ENCODE data around the gene IRF2BPL. TPM values are rescaled to one million over a fixed set of nuclear protein-coding genes. Genes with fewer than 3 reads are reported as not detected.

IRF2BPL gene
- total RNA-seq, 1 experiment from 2014 or later: 51.2 TPM

DNA sequence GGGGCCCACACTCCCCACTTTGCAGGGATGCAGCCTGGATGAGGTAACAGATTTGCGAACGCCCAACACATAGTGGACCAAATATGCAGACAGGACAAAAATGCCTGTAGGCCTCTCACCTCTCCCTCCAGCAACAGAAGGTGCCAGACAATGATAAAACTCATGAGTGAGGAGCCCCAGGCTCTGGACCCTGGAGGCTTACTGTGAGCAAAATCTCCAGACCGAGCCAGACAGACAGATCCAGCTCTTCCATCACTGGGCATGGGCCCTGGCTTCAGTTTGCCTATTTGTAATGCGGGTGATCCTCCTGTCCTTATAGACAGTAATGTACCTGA, 42.3 kb downstream of the IRF2BPL start:
- DNase-seq (ENCODE audit: low spot score): no peak
- Histone ChIP-seq H3K27me3 (replicated peaks; ENCODE audit: insufficient read depth, low read depth, low read length, poor library complexity) (no peaks in the 10 kb centered on the region), H3K4me1 (ENCODE audit: insufficient read depth, low read length, poor library complexity, severe bottlenecking) (no peaks in the 10 kb centered on the region), H3K27ac (ENCODE audit: low read depth, low read length, poor library complexity, severe bottlenecking) (no peak overlapping the region), H3K4me3 (ENCODE audit: low read depth, low read length, poor library complexity, severe bottlenecking) (no peak overlapping the region), H3K9me3 (ENCODE audit: low read depth, low read length, poor library complexity, severe bottlenecking) (peaks cover 4% of the 10 kb centered on the region), H3K36me3 (ENCODE audit: insufficient read depth, low read length, poor library complexity, severe bottlenecking) (no peaks in the 10 kb centered on the region)
- intact Hi-C loops (cut with micrococcal nuclease; ENCODE audit: unreplicated experiment): no loop called here
- no TSS peak for BruUV-seq (replicated peaks)
- no peak for TF ChIP-seq EZH2 (IDR thresholded peaks at IDR 0.05; ENCODE audit: borderline replicate concordance, low read depth, low read length, poor library complexity, severe bottlenecking)
- TF ChIP-seq, protein P1, sequence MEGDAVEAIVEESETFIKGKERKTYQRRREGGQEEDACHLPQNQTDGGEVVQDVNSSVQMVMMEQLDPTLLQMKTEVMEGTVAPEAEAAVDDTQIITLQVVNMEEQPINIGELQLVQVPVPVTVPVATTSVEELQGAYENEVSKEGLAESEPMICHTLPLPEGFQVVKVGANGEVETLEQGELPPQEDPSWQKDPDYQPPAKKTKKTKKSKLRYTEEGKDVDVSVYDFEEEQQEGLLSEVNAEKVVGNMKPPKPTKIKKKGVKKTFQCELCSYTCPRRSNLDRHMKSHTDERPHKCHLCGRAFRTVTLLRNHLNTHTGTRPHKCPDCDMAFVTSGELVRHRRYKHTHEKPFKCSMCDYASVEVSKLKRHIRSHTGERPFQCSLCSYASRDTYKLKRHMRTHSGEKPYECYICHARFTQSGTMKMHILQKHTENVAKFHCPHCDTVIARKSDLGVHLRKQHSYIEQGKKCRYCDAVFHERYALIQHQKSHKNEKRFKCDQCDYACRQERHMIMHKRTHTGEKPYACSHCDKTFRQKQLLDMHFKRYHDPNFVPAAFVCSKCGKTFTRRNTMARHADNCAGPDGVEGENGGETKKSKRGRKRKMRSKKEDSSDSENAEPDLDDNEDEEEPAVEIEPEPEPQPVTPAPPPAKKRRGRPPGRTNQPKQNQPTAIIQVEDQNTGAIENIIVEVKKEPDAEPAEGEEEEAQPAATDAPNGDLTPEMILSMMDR (conservative IDR thresholded peaks at IDR 0.05; ENCODE audit: low read depth, low read length): no peak
- POLR2A ChIA-PET (ENCODE audit: low non-redundant PET): no interaction called here
- CTCF ChIA-PET: no interaction called here

DNA sequence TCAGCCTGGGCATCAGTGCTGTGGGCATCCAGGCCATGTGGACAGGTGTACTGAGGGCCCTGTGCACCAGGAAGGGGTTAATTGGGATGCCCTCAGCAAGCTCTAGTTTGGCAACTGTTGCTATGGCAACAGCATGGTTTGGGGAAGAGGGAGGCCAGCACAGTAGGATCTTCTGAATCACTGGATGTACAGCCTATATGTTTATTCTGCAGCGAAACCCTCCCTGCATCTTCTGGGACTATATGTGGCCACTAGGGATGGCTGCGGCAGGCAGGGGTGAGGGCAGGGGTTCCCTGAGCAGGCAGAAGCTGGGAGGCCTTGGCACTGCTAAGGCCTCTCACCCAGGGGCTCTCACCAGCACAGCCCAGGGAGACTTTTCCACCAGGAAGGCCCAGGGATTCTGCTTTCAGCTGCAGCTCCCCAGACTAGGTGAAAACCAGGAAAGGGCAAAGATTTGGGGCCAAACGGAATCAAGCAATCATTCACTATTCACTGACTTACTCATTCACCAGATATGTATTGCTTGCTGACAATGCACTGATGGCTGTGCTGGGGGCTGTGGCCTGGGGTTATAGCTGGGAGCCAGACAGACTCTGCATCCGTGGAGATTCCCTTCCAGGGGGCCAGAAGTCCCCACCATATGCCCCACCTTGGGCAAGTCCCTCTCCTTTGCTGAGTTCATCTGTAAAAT, 42.8 kb downstream of the IRF2BPL start:
- Histone ChIP-seq H3K36me3 (ENCODE audit: insufficient read depth, low read length, poor library complexity, severe bottlenecking) (no peaks in the 10 kb centered on the region), H3K27ac (ENCODE audit: low read depth, low read length, poor library complexity, severe bottlenecking) (no peak overlapping the region), H3K9me3 (ENCODE audit: low read depth, low read length, poor library complexity, severe bottlenecking) (peaks cover 4% of the 10 kb centered on the region), H3K4me3 (ENCODE audit: low read depth, low read length, poor library complexity, severe bottlenecking) (no peak overlapping the region), H3K4me1 (ENCODE audit: insufficient read depth, low read length, poor library complexity, severe bottlenecking) (no peaks in the 10 kb centered on the region), H3K27me3 (replicated peaks; ENCODE audit: insufficient read depth, low read depth, low read length, poor library complexity) (no peaks in the 10 kb centered on the region)
- intact Hi-C loops (cut with micrococcal nuclease; ENCODE audit: unreplicated experiment): no loop called here
- ChIA-PET POLR2A (ENCODE audit: low non-redundant PET) (no interaction called here), CTCF (no interaction called here)
- no peak for TF ChIP-seq EZH2 (IDR thresholded peaks at IDR 0.05; ENCODE audit: borderline replicate concordance, low read depth, low read length, poor library complexity, severe bottlenecking)
- TF ChIP-seq, protein P1 (conservative IDR thresholded peaks at IDR 0.05; ENCODE audit: low read depth, low read length): no peak
- BruUV-seq (replicated peaks): no TSS peak
- DNase-seq (ENCODE audit: low spot score): no peak

DNA sequence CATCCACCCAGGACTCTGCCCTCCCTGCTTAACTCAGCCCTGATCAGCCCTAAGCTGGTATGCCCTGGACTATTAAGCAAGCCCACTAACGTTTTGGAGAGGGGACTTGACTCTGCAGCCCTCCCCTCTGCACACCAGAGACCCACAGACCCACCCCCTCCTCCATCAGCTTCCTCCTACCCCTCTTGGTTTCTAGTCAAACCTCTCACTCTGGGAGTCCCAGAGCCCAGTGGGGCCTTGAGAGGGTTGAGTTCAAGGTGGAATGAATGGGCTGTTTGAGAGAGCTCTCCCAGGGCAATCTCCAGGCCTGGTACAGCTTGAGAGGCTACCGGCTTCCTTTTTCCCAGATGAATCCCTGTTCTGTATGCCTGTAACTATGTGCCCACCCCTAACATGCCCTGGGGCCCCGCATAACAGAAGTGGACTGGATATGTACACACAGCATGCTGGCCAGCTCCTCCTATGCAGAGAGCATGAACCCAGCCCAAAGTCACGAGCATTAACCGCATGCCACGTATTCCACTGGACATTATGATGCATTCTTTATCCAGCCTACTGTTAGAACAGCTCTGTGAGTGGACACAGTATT, 43.6 kb downstream of the IRF2BPL start:
- no peak for DNase-seq (ENCODE audit: low spot score)
- intact Hi-C loops (cut with micrococcal nuclease; ENCODE audit: unreplicated experiment): no loop called here
- TF ChIP-seq EZH2 (IDR thresholded peaks at IDR 0.05; ENCODE audit: borderline replicate concordance, low read depth, low read length, poor library complexity, severe bottlenecking): no peak
- TF ChIP-seq, protein P1 (conservative IDR thresholded peaks at IDR 0.05; ENCODE audit: low read depth, low read length): no peak
- H3K4me1 ChIP-seq (ENCODE audit: insufficient read depth, low read length, poor library complexity, severe bottlenecking): no peaks in the 10 kb centered on the region
- peaks cover 4% of the 10 kb centered on the region for H3K9me3 ChIP-seq (ENCODE audit: low read depth, low read length, poor library complexity, severe bottlenecking)
- H3K4me3 ChIP-seq (ENCODE audit: low read depth, low read length, poor library complexity, severe bottlenecking): no peak overlapping the region
- H3K27me3 ChIP-seq (replicated peaks; ENCODE audit: insufficient read depth, low read depth, low read length, poor library complexity): no peaks in the 10 kb centered on the region
- ChIA-PET POLR2A (ENCODE audit: low non-redundant PET) (no interaction called here), CTCF (no interaction called here)
- H3K27ac ChIP-seq (ENCODE audit: low read depth, low read length, poor library complexity, severe bottlenecking): no peak overlapping the region
- no peaks in the 10 kb centered on the region for H3K36me3 ChIP-seq (ENCODE audit: insufficient read depth, low read length, poor library complexity, severe bottlenecking)
- BruUV-seq (replicated peaks): no TSS peak

Data from A673 (cell line).